Cardiac fibroblast (primary cell): Measurements from ENCODE around the gene SAC3D1.

Source experiments
- DNase-seq, 2 donors: peaks; one replicate each; pipeline versions ENCODE4 v3.0.0 to v3.0.0-alpha.2; 2010; ENCODE audit warnings: low read depth in 2 of 2
- H3K4me3 ChIP-seq, 2 donors: replicated peaks in 1 of 2; 1 replicate in 1 of 2; 2 replicates in 1 of 2; pipeline ENCODE4 v1.5.1; 2011; ENCODE audit warnings: low read depth in 2 of 2, low read length in 2 of 2, mild to moderate bottlenecking in 2 of 2, moderate library complexity in 1 of 2
- TF ChIP-seq, protein P1 (sequence below): IDR thresholded peaks from one replicate; pipeline ENCODE4 v1.5.1; 2011; ENCODE audit warnings: low read depth, mild to moderate bottlenecking, low read length, inconsistent platforms

Gene SAC3D1

DNA sequence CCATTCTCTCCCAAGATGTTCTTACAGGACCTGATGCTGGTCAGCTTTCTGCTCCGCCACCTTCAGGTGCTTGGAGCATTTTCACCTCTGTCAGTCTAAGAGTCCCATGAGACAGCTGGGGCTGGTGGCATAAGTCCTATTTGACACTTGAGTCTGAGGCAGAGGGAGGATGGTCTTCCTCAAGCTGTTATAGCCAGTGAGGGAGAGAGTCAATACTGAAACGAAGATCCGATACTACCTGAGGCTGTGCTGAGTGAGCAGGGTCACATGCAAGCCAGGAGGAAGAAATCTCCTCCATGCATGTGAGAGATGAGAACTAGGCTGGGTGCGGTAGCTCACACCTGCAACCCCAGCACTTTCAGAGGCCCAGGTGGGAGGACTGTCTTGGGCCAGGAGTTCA is 48.6 kb downstream of the SAC3D1 start:
- H3K4me3 ChIP-seq = no peak overlapping the region
- DNase-seq = no peak
- TF ChIP-seq, protein P1, sequence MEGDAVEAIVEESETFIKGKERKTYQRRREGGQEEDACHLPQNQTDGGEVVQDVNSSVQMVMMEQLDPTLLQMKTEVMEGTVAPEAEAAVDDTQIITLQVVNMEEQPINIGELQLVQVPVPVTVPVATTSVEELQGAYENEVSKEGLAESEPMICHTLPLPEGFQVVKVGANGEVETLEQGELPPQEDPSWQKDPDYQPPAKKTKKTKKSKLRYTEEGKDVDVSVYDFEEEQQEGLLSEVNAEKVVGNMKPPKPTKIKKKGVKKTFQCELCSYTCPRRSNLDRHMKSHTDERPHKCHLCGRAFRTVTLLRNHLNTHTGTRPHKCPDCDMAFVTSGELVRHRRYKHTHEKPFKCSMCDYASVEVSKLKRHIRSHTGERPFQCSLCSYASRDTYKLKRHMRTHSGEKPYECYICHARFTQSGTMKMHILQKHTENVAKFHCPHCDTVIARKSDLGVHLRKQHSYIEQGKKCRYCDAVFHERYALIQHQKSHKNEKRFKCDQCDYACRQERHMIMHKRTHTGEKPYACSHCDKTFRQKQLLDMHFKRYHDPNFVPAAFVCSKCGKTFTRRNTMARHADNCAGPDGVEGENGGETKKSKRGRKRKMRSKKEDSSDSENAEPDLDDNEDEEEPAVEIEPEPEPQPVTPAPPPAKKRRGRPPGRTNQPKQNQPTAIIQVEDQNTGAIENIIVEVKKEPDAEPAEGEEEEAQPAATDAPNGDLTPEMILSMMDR = no peak

DNA sequence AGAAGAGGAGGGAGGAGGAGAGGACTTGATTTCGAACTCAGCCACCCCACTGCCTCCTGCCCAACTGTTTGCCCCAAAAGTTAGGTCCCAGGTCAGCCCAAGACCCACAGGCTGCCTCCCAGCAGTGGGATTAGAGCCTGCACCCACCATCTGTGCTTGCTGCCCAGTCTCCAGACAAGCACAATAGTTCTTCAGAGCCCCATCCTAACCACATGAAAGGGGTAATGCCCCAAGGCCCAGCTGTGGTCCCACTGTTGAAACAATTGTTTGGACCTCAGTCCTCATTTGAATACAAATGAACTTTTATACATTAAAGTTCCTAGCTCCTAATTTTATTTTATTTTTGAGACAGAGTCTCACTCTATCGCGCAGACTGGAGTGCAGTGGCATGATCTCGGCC is 49.6 kb downstream of the SAC3D1 start:
- no peak overlapping the region for H3K4me3 ChIP-seq
- no peak for DNase-seq
- TF ChIP-seq, protein P1 = no peak
